ENCODE results near the gene GRB7. TPM values are rescaled to one million over a fixed set of nuclear protein-coding genes. Genes with fewer than 3 reads are reported as not detected.
A peak's percentile ranks its signal among the peaks of the same experiment; 100 is the strongest.

Gene GRB7
- total and polyA plus RNA-seq, 10 of the 15 experiments (the other 5 are each of a cell fraction or from before 2014, with no cell fraction given) = 0.05 to 0.34 (median 0.19) TPM; not detected in 4

DNA sequence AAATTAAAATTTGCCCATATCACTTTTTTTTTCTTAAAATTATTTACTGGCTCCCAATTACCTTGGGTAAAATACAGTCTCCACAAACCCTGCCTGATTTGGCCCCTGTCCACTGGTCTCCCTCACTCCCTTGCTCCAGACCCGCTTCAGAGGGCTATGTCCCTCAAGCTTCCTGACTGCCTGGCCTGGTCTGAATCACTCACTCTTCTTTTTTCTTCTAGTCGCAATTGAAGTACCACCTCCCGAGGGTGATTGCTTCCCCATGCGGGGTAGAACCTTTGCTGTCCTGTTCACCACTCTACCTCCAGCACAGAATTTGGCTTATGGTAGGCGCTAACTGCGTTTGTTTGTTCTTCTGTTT, 49.3 kb upstream of the GRB7 start:
- ATAC-seq = no peak
- H3K9ac ChIP-seq (ENCODE audit: control insufficient read depth, insufficient read depth, low read length) = peak overlapping the region; percentile 80
- RAD21 ChIA-PET (ENCODE audit: unreplicated experiment) = interaction anchor here (0.9 to 2.2 kb wide), 7 partner anchors 13 to 67 kb away, joined by 3 to 10 read pairs (median 4); partner anchors contain the start of genes MIEN1 and PNMT
- CTCF ChIA-PET = interaction anchor here (0.6 to 1.9 kb wide), 12 partner anchors 14 to 292 kb away, joined by 3 to 10 read pairs (median 4); partner anchors contain the start of gene PSMD3
- intact Hi-C loops (cut with micrococcal nuclease; ENCODE audit: unreplicated experiment) (no loop called here), in situ Hi-C loops (cut with MboI) (no loop called here)
- WGBS (ENCODE audit: insufficient coverage, insufficient replicate concordance, low lambda C conversion rate, missing lambda C conversion rate) = 38% methylated on average over 6 of the region's 6 CpGs
- SMC1A ChIA-PET (ENCODE audit: uncharacterized antibody, unreplicated experiment) = interaction anchor here (0.6 to 2.4 kb wide), 7 partner anchors 12 to 44 kb away, joined by 3 to 11 read pairs (median 4); partner anchors contain the start of genes MIEN1 and PNMT
- peak overlapping the region; percentile 74 for H3K27ac ChIP-seq (ENCODE audit: control insufficient read depth, insufficient read depth)
- no peaks in the 10 kb centered on the region for H3K9me3 ChIP-seq (replicated peaks; ENCODE audit: control insufficient read depth, insufficient read depth, low read length)
- no peaks in the 10 kb centered on the region for H3K36me3 ChIP-seq (ENCODE audit: control insufficient read depth in 2 of 2, insufficient read depth in 2 of 2, low read length in 1 of 2)
- no peaks in the 10 kb centered on the region; the same call in 1 of the 2 replicates for H3K79me2 ChIP-seq (ENCODE audit: control insufficient read depth, insufficient read depth, low read length)
- peak overlapping the region; percentile 80 for H3K4me2 ChIP-seq (ENCODE audit: control insufficient read depth, insufficient read depth)
- H2AFZ ChIP-seq (ENCODE audit: control insufficient read depth, low read depth, low read length) = peak overlapping the region; percentile 95
- TF ChIP-seq, protein P1, sequence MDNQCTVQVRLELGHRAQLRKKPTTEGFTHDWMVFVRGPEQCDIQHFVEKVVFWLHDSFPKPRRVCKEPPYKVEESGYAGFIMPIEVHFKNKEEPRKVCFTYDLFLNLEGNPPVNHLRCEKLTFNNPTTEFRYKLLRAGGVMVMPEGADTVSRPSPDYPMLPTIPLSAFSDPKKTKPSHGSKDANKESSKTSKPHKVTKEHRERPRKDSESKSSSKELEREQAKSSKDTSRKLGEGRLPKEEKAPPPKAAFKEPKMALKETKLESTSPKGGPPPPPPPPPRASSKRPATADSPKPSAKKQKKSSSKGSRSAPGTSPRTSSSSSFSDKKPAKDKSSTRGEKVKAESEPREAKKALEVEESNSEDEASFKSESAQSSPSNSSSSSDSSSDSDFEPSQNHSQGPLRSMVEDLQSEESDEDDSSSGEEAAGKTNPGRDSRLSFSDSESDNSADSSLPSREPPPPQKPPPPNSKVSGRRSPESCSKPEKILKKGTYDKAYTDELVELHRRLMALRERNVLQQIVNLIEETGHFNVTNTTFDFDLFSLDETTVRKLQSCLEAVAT (IDR thresholded peaks at IDR 0.05) = peak; percentile 78; the same call in 1 of the 2 replicates
- TF ChIP-seq JUNB (IDR thresholded peaks at IDR 0.05) = no peak
- H4K20me1 ChIP-seq (ENCODE audit: control insufficient read depth, insufficient read depth) = no peaks in the 10 kb centered on the region
- FAIRE-seq = no peak
- DNase-seq (ENCODE audit: low read depth, low spot score) = no peak
- POLR2A ChIA-PET = interaction anchor here (0.5 to 1.6 kb wide), 8 partner anchors 8 to 78 kb away, joined by 3 to 9 read pairs (median 4); no protein-coding TSS in a partner anchor
- H3K4me1 ChIP-seq (ENCODE audit: control insufficient read depth, insufficient read depth, low read length) = peaks cover 3% of the 10 kb centered on the region; the same call in 1 of the 2 replicates
- no peaks in the 10 kb centered on the region for H3K27me3 ChIP-seq (replicated peaks in 1 of 2; ENCODE audit: control insufficient read depth in 2 of 2, insufficient read depth in 2 of 2, low read length in 1 of 2)
- BruUV-seq (replicated peaks) = no TSS peak
- peak overlapping the region; percentile 88 for H3K4me3 ChIP-seq

- Histone ChIP-seq H3K27me3 (replicated peaks in 1 of 2; ENCODE audit: control insufficient read depth in 2 of 2, insufficient read depth in 2 of 2, low read length in 1 of 2) (no peaks in the 10 kb centered on the region), H3K9ac (ENCODE audit: control insufficient read depth, insufficient read depth, low read length) (no peak overlapping the region), H3K4me1 (ENCODE audit: control insufficient read depth, insufficient read depth, low read length) (peaks cover 3% of the 10 kb centered on the region; the same call in 1 of the 2 replicates), H3K79me2 (ENCODE audit: control insufficient read depth, insufficient read depth, low read length) (no peaks in the 10 kb centered on the region; the same call in 1 of the 2 replicates), H3K9me3 (replicated peaks; ENCODE audit: control insufficient read depth, insufficient read depth, low read length) (no peaks in the 10 kb centered on the region), H3K4me2 (ENCODE audit: control insufficient read depth, insufficient read depth) (peak overlapping the region; percentile 80), H2AFZ (ENCODE audit: control insufficient read depth, low read depth, low read length) (no peak overlapping the region), H3K27ac (ENCODE audit: control insufficient read depth, insufficient read depth) (no peak overlapping the region), H3K4me3 (peak overlapping the region; percentile 88), H4K20me1 (ENCODE audit: control insufficient read depth, insufficient read depth) (no peaks in the 10 kb centered on the region), H3K36me3 (ENCODE audit: control insufficient read depth in 2 of 2, insufficient read depth in 2 of 2, low read length in 1 of 2) (no peaks in the 10 kb centered on the region)
- 54% methylated on average over 3 of the region's 3 CpGs for WGBS (ENCODE audit: insufficient coverage, insufficient replicate concordance, low lambda C conversion rate, missing lambda C conversion rate)
- RAD21 ChIA-PET (ENCODE audit: unreplicated experiment) = interaction anchor here (0.7 to 1.6 kb wide), 4 partner anchors 13 to 67 kb away, joined by 3 to 5 read pairs (median 3); partner anchors contain the start of gene MIEN1
- FAIRE-seq = no peak
- no peak for ATAC-seq
- DNase-seq (ENCODE audit: low read depth, low spot score) = no peak
- TF ChIP-seq SIX5 (IDR thresholded peaks at IDR 0.05; ENCODE audit: low read depth, low read length, severe bottlenecking) (no peak), FOXM1 (IDR thresholded peaks at IDR 0.05; ENCODE audit: low read depth, low read length) (no peak)
- POLR2A ChIA-PET = interaction anchor here (1.0 to 1.6 kb wide), 2 partner anchors 11 to 15 kb away, joined by 3 to 6 read pairs; no protein-coding TSS in a partner anchor
- in situ Hi-C loops (cut with MboI) = no loop called here
- SMC1A ChIA-PET (ENCODE audit: uncharacterized antibody, unreplicated experiment) = interaction anchor here (0.8 to 2.4 kb wide), 4 partner anchors 13 to 43 kb away, joined by 3 to 11 read pairs (median 5); partner anchors contain the start of gene MIEN1
- intact Hi-C loops (cut with micrococcal nuclease; ENCODE audit: unreplicated experiment) = no loop called here
- CTCF ChIA-PET = interaction anchor here (1.0 to 1.9 kb wide), 3 partner anchors 35 to 67 kb away, joined by 5 to 10 read pairs (median 6); no protein-coding TSS in a partner anchor
- no TSS peak for BruUV-seq (replicated peaks)
These were observed 48.8 kb upstream of the GRB7 start for GRCh38 chr17:39688945-39689344.
